ENCODE results near the gene KLHL14.

Gene KLHL14

GRCh38 chr18:32779010-32779409 lies 6.2 kb upstream of the KLHL14 start:
- H3K4me3 ChIP-seq (ENCODE audit: low read length), result no peak overlapping the region
- TF ChIP-seq ZNF274 (IDR thresholded peaks at IDR 0.05; ENCODE audit: low read depth, low read length), result no peak

GRCh38 chr18:32777049-32777448 lies 4.2 kb upstream of the KLHL14 start:
- no peak for TF ChIP-seq ZNF274 (IDR thresholded peaks at IDR 0.05; ENCODE audit: low read depth, low read length)
- no peak overlapping the region for H3K4me3 ChIP-seq (ENCODE audit: low read length)

GRCh38 chr18:32776561-32776960 lies 3.7 kb upstream of the KLHL14 start:
- no peak overlapping the region for H3K4me3 ChIP-seq (ENCODE audit: low read length)
- TF ChIP-seq ZNF274 (IDR thresholded peaks at IDR 0.05; ENCODE audit: low read depth, low read length), result no peak

GRCh38 chr18:32775628-32776027 lies 2.8 kb upstream of the KLHL14 start:
- no peak overlapping the region for H3K4me3 ChIP-seq (ENCODE audit: low read length)
- TF ChIP-seq ZNF274 (IDR thresholded peaks at IDR 0.05; ENCODE audit: low read depth, low read length), result no peak

GRCh38 chr18:32773382-32773712 lies 524 bp upstream of the KLHL14 start:
- TF ChIP-seq ZNF274 (IDR thresholded peaks at IDR 0.05; ENCODE audit: low read depth, low read length), result no peak
- no peak overlapping the region for H3K4me3 ChIP-seq (ENCODE audit: low read length)

GRCh38 chr18:32771871-32772580 lies 797 bp downstream of the KLHL14 start:
- no peak for TF ChIP-seq ZNF274 (IDR thresholded peaks at IDR 0.05; ENCODE audit: low read depth, low read length)
- peak overlapping the region; percentile 39; the same call in 1 of the 2 replicates for H3K4me3 ChIP-seq (ENCODE audit: low read length)

GRCh38 chr18:32771169-32771751 lies 1.6 kb downstream of the KLHL14 start:
- peak overlapping the region; percentile 37; the same call in 1 of the 2 replicates for H3K4me3 ChIP-seq (ENCODE audit: low read length)
- no peak for TF ChIP-seq ZNF274 (IDR thresholded peaks at IDR 0.05; ENCODE audit: low read depth, low read length)

GRCh38 chr18:32770666-32771168 lies 2.1 kb downstream of the KLHL14 start:
- H3K4me3 ChIP-seq (ENCODE audit: low read length), result peak overlapping the region; percentile 37; the same call in 1 of the 2 replicates
- no peak for TF ChIP-seq ZNF274 (IDR thresholded peaks at IDR 0.05; ENCODE audit: low read depth, low read length)

GRCh38 chr18:32770054-32770665 lies 2.7 kb downstream of the KLHL14 start:
- H3K4me3 ChIP-seq (ENCODE audit: low read length), result no peak overlapping the region; the same call in 1 of the 2 replicates
- TF ChIP-seq ZNF274 (IDR thresholded peaks at IDR 0.05; ENCODE audit: low read depth, low read length), result no peak

- no peak overlapping the region; the same call in 1 of the 2 replicates for H3K4me3 ChIP-seq (ENCODE audit: low read length)
- TF ChIP-seq ZNF274 (IDR thresholded peaks at IDR 0.05; ENCODE audit: low read depth, low read length), result no peak
These were observed 3.2 kb downstream of the KLHL14 start for GRCh38 chr18:32769586-32770053.

GRCh38 chr18:32769071-32769585 lies 3.7 kb downstream of the KLHL14 start:
- TF ChIP-seq ZNF274 (IDR thresholded peaks at IDR 0.05; ENCODE audit: low read depth, low read length), result no peak
- peak overlapping the region; percentile 21; the same call in 1 of the 2 replicates for H3K4me3 ChIP-seq (ENCODE audit: low read length)

- TF ChIP-seq ZNF274 (IDR thresholded peaks at IDR 0.05; ENCODE audit: low read depth, low read length), result no peak
- H3K4me3 ChIP-seq (ENCODE audit: low read length), result no peak overlapping the region
These were observed 5.4 kb downstream of the KLHL14 start for GRCh38 chr18:32767400-32767799.

- no peak overlapping the region for H3K4me3 ChIP-seq (ENCODE audit: low read length)
- no peak for TF ChIP-seq ZNF274 (IDR thresholded peaks at IDR 0.05; ENCODE audit: low read depth, low read length)
These were observed 8.1 kb downstream of the KLHL14 start for GRCh38 chr18:32764611-32765244.

- H3K4me3 ChIP-seq (ENCODE audit: low read length), result no peak overlapping the region
- no peak for TF ChIP-seq ZNF274 (IDR thresholded peaks at IDR 0.05; ENCODE audit: low read depth, low read length)
These were observed 9.5 kb downstream of the KLHL14 start for GRCh38 chr18:32763293-32763692.
